ENCODE results near the gene TRIM46. TPM values are rescaled to one million over a fixed set of nuclear protein-coding genes. Genes with fewer than 3 reads are reported as not detected.

TRIM46 gene
- total and polyA plus RNA-seq, 9 of the 15 experiments (the other 6 are each of a cell fraction or from before 2014, with no cell fraction given) = 0.05 to 0.60 (median 0.16) TPM; not detected in 3

- TF ChIP-seq ZNF263 (CRISPR knock-in tag; IDR thresholded peaks at IDR 0.05; ENCODE audit: borderline replicate concordance) (0 out of 2 replicates have a peak, but pooled peaks have one; percentile 25), ZNF316 (IDR thresholded peaks at IDR 0.05) (peak; percentile 85), MYBL2 (IDR thresholded peaks at IDR 0.05; ENCODE audit: low read depth) (no peak), MYBL2 (CRISPR knock-in tag; IDR thresholded peaks at IDR 0.05; ENCODE audit: borderline replicate concordance) (no peak), L3MBTL2 (IDR thresholded peaks at IDR 0.05) (0 out of 2 replicates have a peak, but pooled peaks have one; percentile 9), ADNP (tag; IDR thresholded peaks at IDR 0.05) (no peak), ZNF3 (CRISPR knock-in tag; IDR thresholded peaks at IDR 0.05) (peak; percentile 16; the same call in 1 of the 2 replicates), MAFG (tag; conservative IDR thresholded peaks at IDR 0.05) (peak; percentile 41; the same call in 1 of the 2 replicates), CBX3 (IDR thresholded peaks at IDR 0.05; ENCODE audit: borderline replicate concordance in 1 of 2, low read length in 2 of 2) (0 out of 3 replicates have a peak, but pooled peaks of 1 of the 2 experiments have one; percentile 5), CREB3L1 (IDR thresholded peaks at IDR 0.05; ENCODE audit: borderline replicate concordance, low read depth) (peak; percentile 71), C11orf30 (IDR thresholded peaks at IDR 0.05; ENCODE audit: low read depth) (peak; percentile 76)
Measured at GRCh38 chr1:155171836-155172731, 1.6 kb upstream of the TRIM46 start (continued).
